Measurements from ENCODE around the gene CALCR. TPM values are rescaled to one million over a fixed set of nuclear protein-coding genes. Genes with fewer than 3 reads are reported as not detected.

CALCR gene
- polyA plus RNA-seq, 3 donors = not detected

DNA sequence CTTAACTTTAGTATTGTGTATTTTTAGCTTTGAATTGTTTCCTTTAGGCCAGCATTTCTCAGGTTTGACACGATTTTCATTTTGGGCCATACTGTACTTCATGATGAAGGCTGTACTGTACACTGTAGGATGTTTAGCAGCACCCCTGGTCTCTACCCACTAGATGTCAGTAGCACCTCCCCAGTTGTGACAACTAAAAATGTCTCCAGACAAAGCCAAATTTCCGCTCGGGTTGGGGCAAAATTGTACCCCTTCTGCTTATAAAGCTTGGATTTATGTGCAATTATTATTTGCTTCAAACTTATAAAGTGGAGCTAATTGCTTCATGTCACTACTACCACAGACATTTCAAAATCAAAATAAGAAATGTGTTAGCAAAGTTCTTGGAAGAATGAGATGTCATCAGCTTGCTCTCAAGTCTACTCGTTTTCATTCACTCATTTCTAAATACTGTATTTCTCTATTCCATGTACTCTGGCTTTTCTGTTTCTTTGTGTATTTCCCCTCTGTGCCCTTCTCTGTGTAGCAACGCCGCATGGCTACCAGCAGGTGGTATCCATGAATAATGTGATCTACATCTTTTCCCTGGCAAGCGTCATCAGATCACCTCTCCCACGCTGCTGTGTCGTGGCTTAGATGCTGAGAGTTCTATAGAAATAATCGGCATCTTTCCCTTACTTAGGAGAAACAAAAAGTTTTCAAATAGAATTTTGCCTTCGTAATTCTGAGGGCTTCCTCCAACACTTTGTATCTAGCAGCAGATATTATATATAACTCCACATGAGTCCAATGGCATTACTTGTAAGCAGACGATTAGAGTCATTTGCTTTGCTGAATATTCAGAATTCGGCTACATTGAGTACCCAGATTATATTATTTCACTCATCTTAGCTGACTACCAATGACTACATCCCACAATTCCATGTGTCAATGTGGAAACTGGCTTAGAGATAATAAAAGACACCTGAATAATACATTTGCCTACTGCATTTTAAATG is 47.8 kb upstream of the CALCR start:
- Histone ChIP-seq H4K20me1 (ENCODE audit: insufficient read depth, low read length) (no peaks in the 10 kb centered on the region), H3K36me3 (replicated peaks in 1 of 2; ENCODE audit: control insufficient read depth in 1 of 2, insufficient read depth in 2 of 2, low read length in 2 of 2) (no peaks in the 10 kb centered on the region), H3K4me3 (replicated peaks in 1 of 3; ENCODE audit: low read depth in 2 of 3, low read length in 3 of 3) (no peak overlapping the region), H3K4me2 (replicated peaks; ENCODE audit: extremely low read depth, low read length, poor library complexity, severe bottlenecking) (no peak overlapping the region), H3K4me1 (ENCODE audit: control insufficient read depth in 1 of 2, insufficient read depth in 2 of 2, low read length in 2 of 2) (no peaks in the 10 kb centered on the region), H3K27me3 (ENCODE audit: control insufficient read depth in 2 of 2, insufficient read depth in 2 of 2, low read length in 2 of 2) (no peaks in the 10 kb centered on the region), H2AFZ (ENCODE audit: insufficient read depth, low read depth, low read length, poor library complexity, severe bottlenecking) (no peak overlapping the region), H3K79me2 (ENCODE audit: insufficient read depth, low read length) (no peaks in the 10 kb centered on the region), H3K27ac (ENCODE audit: low read depth in 1 of 2, low read length in 2 of 2) (no peak overlapping the region), H3K9me3 (replicated peaks in 1 of 2; ENCODE audit: control insufficient read depth in 1 of 2, insufficient read depth in 1 of 2, low read length in 2 of 2) (no peaks in the 10 kb centered on the region), H3K9ac (ENCODE audit: insufficient read depth, low read length, poor library complexity, severe bottlenecking) (no peak overlapping the region)
- Mint-ChIP-seq H3K36me3 (no peaks in the 10 kb centered on the region), H3K9me3 (peaks cover 0 to 2% (median 0%) of the 10 kb centered on the region in 7 donors), H3K27ac (no peak overlapping the region), H3K4me1 (no peaks in the 10 kb centered on the region), H3K4me3 (no peak overlapping the region), H3K27me3 (ENCODE audit: low read depth in 3 of 3) (no peaks in the 10 kb centered on the region)
- no peak for DNase-seq
- 89% methylated on average over 7 of the region's 13 CpGs for WGBS (ENCODE audit: insufficient coverage)
- intact Hi-C loops (cut with micrococcal nuclease) = no loop called here
- TF ChIP-seq, protein P1, sequence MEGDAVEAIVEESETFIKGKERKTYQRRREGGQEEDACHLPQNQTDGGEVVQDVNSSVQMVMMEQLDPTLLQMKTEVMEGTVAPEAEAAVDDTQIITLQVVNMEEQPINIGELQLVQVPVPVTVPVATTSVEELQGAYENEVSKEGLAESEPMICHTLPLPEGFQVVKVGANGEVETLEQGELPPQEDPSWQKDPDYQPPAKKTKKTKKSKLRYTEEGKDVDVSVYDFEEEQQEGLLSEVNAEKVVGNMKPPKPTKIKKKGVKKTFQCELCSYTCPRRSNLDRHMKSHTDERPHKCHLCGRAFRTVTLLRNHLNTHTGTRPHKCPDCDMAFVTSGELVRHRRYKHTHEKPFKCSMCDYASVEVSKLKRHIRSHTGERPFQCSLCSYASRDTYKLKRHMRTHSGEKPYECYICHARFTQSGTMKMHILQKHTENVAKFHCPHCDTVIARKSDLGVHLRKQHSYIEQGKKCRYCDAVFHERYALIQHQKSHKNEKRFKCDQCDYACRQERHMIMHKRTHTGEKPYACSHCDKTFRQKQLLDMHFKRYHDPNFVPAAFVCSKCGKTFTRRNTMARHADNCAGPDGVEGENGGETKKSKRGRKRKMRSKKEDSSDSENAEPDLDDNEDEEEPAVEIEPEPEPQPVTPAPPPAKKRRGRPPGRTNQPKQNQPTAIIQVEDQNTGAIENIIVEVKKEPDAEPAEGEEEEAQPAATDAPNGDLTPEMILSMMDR (IDR thresholded peaks at IDR 0.05) = no peak

DNA sequence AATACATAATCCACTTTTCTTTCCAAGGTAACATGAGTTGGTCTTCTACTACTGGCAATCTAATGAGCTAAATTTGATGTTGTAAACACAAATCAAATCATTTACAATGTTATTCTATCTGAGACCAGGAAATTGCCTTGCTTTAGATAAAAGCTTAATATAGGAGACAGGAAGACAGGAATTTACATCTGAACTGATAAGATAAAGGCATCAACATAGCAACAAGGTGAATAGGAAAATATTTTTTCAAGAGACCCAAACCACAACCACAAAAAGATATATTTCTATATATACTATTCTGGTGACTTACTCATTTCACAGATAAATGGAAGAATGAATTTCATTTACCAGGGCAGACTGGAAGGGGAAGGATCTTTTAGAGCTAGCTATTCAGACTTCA is 46.3 kb upstream of the CALCR start:
- no peak overlapping the region for H3K4me3 ChIP-seq (replicated peaks in 1 of 3; ENCODE audit: low read depth in 2 of 3, low read length in 3 of 3)
- peaks cover 0 to 1% (median 0%) of the 10 kb centered on the region in 3 donors for H3K27me3 Mint-ChIP-seq (ENCODE audit: low read depth in 3 of 3)
- H3K79me2 ChIP-seq (ENCODE audit: insufficient read depth, low read length) = no peaks in the 10 kb centered on the region
- H3K27me3 ChIP-seq (ENCODE audit: control insufficient read depth in 2 of 2, insufficient read depth in 2 of 2, low read length in 2 of 2) = no peaks in the 10 kb centered on the region
- no peak for DNase-seq
- no peaks in the 10 kb centered on the region for H4K20me1 ChIP-seq (ENCODE audit: insufficient read depth, low read length)
- H2AFZ ChIP-seq (ENCODE audit: insufficient read depth, low read depth, low read length, poor library complexity, severe bottlenecking) = no peak overlapping the region
- no peaks in the 10 kb centered on the region for H3K36me3 Mint-ChIP-seq
- intact Hi-C loops (cut with micrococcal nuclease) = no loop called here
- H3K4me1 Mint-ChIP-seq = no peaks in the 10 kb centered on the region
- H3K4me1 ChIP-seq (ENCODE audit: control insufficient read depth in 1 of 2, insufficient read depth in 2 of 2, low read length in 2 of 2) = no peaks in the 10 kb centered on the region
- H3K9me3 ChIP-seq (replicated peaks in 1 of 2; ENCODE audit: control insufficient read depth in 1 of 2, insufficient read depth in 1 of 2, low read length in 2 of 2) = no peaks in the 10 kb centered on the region
- H3K27ac Mint-ChIP-seq = no peak overlapping the region
- no peak overlapping the region for H3K4me3 Mint-ChIP-seq
- H3K9ac ChIP-seq (ENCODE audit: insufficient read depth, low read length, poor library complexity, severe bottlenecking) = no peak overlapping the region
- no peak overlapping the region for H3K27ac ChIP-seq (ENCODE audit: low read depth in 1 of 2, low read length in 2 of 2)
- no peak overlapping the region for H3K4me2 ChIP-seq (replicated peaks; ENCODE audit: extremely low read depth, low read length, poor library complexity, severe bottlenecking)
- no peaks in the 10 kb centered on the region for H3K36me3 ChIP-seq (replicated peaks in 1 of 2; ENCODE audit: control insufficient read depth in 1 of 2, insufficient read depth in 2 of 2, low read length in 2 of 2)
- no peaks in the 10 kb centered on the region for H3K9me3 Mint-ChIP-seq
- TF ChIP-seq, protein P1 (IDR thresholded peaks at IDR 0.05) = no peak

All from CD14-positive monocyte (primary cell).